SIG-M5 treated with dmso at 0.1 percent for 504 hours (cell line): Measurements from ENCODE around the gene SLC35G2.
"Not testable (repeated sequence)": the region's sequence is repeated elsewhere in the genome, so short reads cannot be mapped to it uniquely, and the experiment has no call there.

ENCODE experiments used
- DNase-seq: peaks from one replicate; lab custom pipeline; 2025; ENCODE audit not compliant: unreplicated experiment; lab: John Stamatoyannopoulos, UW

Gene SLC35G2

GRCh38 chr3:136818769-136819391, at the start of gene SLC35G2:
TSS of gene SLC35G2 (plus strand) at chr3:136819126. CDS start at chr3:136854461, 35,335 bp downstream.
- DNase-seq: peak; percentile 58

- DNase-seq: no peak
These were observed 46.2 kb upstream of the SLC35G2 start for GRCh38 chr3:136772709-136773108.

GRCh38 chr3:136778865-136779264, 40.1 kb upstream of the SLC35G2 start:
- no peak for DNase-seq

- DNase-seq: no peak
These were observed 38.2 kb upstream of the SLC35G2 start for GRCh38 chr3:136780741-136781140.

- no peak for DNase-seq
These were observed 35.2 kb upstream of the SLC35G2 start for GRCh38 chr3:136783708-136784191.

GRCh38 chr3:136787349-136787748, 31.6 kb upstream of the SLC35G2 start:
- DNase-seq: no peak

- no peak for DNase-seq
These were observed 30.8 kb upstream of the SLC35G2 start for GRCh38 chr3:136788154-136788553.

- DNase-seq: no peak
These were observed 28.9 kb upstream of the SLC35G2 start for GRCh38 chr3:136789976-136790375.

- DNase-seq: no peak
These were observed 28.1 kb upstream of the SLC35G2 start for GRCh38 chr3:136790786-136791185.

- no peak for DNase-seq
These were observed 26.2 kb upstream of the SLC35G2 start for GRCh38 chr3:136792556-136793330.

- DNase-seq: not testable (repeated sequence)
These were observed 17.8 kb upstream of the SLC35G2 start for GRCh38 chr3:136801146-136801545.

GRCh38 chr3:136802481-136802996, 16.4 kb upstream of the SLC35G2 start:
- DNase-seq: no peak

- peak; percentile 19 for DNase-seq
These were observed 14.8 kb upstream of the SLC35G2 start for GRCh38 chr3:136804141-136804540.

- no peak for DNase-seq
These were observed 14.1 kb upstream of the SLC35G2 start for GRCh38 chr3:136804813-136805212.

- DNase-seq: no peak
These were observed 13.1 kb upstream of the SLC35G2 start for GRCh38 chr3:136805795-136806194.

GRCh38 chr3:136811701-136812100, 7.2 kb upstream of the SLC35G2 start:
- no peak for DNase-seq

GRCh38 chr3:136817448-136817847, 1.5 kb upstream of the SLC35G2 start:
- no peak for DNase-seq

GRCh38 chr3:136818191-136818768, 646 bp upstream of the SLC35G2 start:
- no peak for DNase-seq

GRCh38 chr3:136819392-136819730, 435 bp downstream of the SLC35G2 start:
- no peak for DNase-seq

- no peak for DNase-seq
These were observed 1.1 kb downstream of the SLC35G2 start for GRCh38 chr3:136819731-136820679.

- no peak for DNase-seq
These were observed 12.5 kb downstream of the SLC35G2 start for GRCh38 chr3:136831461-136831860.
